Stimulated activated CD8-positive, alpha-beta memory T cell treated with anti-CD3 and anti-CD28 coated beads, Interleukin-15, amount 100 ng/mL, for 1 hour (primary cell): ENCODE data around the gene CASP3.

Experiments used
- DNase-seq: peaks from one replicate; pipeline ENCODE4 v3.0.0-alpha.2; 2020; ENCODE audit warnings: low read depth

Gene CASP3

DNA sequence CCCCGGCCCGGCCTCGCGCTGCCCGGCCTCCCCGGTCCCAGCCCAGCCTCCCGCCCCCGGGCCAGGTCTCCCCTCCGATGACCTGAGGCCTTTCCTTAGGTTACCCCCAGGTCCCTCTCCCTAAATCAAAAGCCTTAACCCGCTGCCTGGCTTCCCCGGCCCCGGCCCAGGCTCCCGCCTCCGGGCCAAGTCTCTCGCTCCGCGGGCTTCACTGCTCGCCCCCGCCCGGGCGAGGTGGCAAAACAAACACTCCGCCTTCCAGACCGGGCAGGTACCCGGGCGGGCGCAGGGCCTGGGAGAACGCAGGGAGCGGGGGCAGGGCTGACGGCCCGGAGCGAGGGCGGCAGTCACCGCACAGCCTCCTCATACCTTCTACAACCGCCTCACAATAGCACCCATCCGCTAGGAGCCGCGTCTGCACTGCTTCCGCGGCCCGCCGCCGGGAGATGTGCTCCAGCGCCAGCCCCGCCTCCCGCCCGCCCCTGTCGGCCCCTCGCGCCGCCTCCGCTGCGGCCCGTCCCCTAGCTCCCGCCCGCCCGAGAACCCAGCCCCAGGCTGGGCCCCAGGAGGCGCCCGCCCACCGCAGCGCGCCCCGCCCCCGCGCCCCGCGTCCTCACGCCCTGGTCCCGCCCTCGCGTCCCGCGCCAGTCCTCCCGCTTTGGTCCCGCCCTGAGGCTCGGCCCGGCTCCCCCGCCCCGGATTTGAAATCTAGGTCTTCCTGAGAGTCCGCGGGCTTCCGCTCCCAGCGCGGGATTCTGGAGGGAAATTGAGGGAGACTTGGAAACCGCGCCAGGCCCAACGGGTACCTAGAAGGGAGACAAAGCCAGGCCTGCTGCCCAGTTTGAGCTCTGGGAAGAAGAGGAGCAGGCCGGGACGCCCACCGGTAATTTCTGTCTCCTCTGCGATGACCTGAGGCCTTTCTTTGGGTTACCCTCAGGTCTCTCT, at the start of gene CASP3, which contains the start of gene PRIMPOL:
CASP3 (minus strand) TSS at position 422 of the 945 bp plus-strand sequence. CDS start 10,994 bp downstream, outside the sequence.
PRIMPOL (plus strand) TSS at position 713 of the 945 bp plus-strand sequence. CDS start 7,403 bp downstream, outside the sequence.
- peak; percentile 88 for DNase-seq

DNA sequence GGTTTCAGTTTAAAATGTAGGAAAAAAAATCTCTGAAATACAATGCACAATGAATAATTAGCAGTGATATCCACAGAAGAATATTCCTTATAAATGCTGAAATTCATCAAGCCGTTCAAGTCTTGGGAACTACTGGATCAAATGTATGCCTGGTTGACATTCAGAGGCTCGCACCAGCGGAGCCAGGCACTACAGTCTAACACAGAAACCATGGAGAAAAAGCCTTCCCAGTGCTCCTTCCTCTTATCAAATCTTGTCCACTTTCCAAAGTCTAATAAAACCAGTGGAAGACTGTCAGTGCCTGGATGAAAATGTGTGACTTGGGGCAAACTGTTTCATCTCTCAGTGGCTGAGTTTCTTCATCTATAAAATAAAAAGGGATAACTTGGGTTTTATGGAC, 48.7 kb upstream of the CASP3 start:
- no peak for DNase-seq

DNA sequence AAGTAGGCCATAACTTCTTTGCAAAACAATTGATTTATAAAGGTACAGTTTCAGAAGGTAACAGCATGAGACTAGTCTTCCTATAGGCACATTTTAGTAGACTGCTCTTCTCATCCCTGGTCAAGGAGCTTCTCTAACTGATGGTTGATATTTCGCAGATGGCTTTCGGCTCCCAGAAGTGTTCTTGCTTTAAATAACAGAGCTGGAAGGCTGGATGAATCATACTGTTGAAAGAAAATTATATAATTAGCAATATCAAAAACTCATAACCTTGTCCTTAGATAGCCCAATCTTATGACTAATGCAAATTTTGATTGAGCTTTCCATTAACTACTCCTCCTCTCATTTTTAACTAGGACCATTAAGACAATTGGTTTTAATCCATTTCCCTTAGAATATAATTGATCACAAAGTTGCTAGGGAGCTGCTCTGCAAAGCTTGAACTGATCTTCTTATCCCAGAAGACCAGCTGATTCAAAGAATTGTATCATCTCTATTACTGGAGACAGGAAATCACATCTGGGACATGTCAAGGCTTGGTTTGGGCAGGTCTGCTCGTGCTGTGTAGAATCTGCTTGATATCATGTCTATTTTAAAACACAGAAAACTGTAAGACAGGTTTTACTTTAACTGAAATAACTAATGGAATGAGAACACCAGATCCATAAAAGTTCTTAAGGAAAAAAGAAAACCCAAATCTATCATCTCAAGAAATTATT, 46.1 kb upstream of the CASP3 start:
- DNase-seq, result no peak

DNA sequence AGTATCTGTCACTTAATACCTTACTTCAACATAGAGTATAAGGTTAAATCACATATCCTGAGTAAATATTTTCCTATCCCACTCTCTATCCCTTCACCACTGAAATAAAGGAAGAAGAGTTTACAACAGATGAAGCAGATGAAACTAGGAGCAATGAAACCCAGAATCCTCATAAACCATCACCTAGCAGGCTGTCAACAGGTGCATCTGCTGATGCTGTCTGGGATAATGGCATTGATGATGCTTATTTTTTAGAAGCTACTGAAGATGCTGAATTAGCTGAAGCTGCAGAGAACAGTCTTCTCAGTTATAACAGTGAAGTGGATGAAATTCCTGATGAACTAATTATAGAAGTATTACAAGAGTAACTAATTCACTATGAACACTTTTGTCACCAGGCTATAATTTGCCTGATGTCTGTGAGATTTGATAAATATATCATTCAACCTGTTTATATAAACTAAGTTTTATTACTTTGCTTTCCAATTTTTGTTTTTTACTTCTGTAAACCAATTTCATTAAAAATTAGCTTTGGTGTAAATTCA, 45.2 kb upstream of the CASP3 start:
- DNase-seq, result no peak

DNA sequence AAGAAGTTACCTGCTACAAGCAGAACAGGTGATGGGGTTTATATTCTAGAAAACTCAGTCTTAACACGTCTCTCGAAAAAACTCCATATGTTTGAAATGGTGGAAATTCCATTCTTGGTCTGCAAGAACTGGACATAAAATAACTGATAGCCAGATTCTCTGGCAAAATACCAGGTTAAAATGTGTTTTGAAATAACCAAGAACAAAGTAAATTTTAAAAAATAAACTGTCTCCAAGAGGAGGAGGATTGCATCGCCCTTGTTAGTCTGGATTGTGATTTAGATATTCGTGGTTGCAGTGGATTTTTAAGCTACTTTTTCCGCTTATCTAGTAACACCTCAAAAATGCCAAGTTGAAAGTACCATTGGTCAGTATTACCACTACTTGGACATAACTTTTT, 43.8 kb upstream of the CASP3 start:
- no peak for DNase-seq

DNA sequence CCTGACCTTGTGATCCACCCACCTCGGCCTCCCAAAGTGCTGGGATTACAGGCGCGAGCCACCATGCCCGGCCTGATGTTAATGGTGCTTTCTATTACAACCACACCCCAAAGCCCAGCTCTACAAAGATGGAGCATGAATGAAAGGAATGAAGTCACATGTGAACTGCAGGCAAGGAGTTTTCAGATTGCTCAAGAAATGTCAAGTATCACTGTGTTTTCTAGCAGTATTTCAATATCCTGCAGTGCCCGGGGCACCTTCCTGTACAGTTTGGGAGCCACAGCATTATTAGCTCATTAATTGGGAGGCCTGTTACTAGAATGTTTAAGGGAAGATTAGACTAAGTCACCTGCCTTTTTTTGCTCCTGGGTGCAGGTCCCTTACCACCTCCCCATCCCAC, 40.4 kb upstream of the CASP3 start:
- no peak for DNase-seq

DNA sequence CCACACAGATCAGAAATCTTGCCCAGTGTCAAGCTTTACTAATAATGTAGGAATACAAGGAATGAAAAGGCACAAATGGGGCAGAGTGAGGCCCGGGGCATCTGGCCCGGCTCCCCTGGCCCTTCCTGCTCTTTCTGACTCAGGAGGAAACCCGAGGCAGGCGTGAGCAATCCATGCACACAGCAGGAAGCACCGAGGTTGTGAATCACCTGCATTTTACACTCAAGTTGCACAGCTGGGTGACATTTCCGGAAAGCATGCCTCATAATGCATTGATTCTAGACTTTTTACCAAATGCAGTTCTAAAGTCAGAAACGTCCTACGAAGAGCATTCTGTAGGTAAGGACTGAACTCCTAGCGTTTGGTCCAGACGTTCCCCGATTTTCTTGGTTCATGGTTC, 39.2 kb upstream of the CASP3 start:
- no peak for DNase-seq

DNA sequence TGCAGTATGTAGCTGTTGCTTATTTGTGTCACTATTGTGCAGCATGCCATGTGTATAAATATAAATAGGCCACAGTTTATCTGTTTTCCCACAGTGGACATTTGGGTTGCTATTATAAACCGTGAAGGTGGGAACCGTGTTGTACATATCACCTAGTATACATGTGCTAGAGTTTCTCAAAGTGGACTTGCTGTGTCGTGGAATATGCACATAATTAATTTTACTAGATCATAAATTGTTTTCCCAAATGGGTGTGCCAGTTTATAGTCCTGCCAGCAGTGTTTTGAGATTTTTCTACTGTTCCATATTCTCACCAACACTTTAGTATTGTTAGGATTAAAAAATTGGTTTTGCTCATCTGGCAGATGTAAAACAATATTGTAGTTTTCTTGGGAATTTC, 38.8 kb upstream of the CASP3 start:
- no peak for DNase-seq

DNA sequence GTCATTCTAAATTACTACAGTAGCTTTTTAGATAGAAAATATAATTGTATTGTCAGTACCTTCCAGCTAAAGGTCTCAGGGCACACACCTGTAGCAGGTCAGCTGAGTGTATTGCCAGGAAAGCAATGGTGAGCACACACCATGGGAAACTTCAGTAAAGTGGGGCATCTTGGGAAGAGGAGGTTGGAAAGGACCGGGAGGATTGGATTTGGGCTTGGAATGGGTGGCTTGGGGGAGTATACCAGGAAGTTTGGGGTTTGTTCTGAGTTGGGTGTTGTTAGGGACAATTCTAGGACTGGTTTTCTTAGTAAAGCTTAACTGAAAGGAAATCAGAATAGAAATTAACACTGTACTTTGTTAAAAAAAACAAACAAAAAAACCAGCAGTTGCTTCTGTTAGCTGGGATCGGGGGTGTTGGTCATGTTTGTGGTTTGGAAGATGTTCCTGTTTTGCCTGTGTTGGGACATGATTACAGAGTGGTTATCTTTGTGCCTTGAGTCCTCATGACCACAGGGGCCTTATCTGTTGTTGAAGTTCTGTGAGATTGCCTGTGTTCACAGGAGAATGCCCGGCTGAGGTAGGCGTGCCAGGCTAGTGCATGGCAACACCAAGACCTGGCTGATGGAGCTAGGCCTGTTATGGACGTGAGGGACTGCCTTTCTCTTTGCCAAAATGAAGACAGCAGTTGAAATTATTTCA, 35.4 kb upstream of the CASP3 start:
- no peak for DNase-seq

DNA sequence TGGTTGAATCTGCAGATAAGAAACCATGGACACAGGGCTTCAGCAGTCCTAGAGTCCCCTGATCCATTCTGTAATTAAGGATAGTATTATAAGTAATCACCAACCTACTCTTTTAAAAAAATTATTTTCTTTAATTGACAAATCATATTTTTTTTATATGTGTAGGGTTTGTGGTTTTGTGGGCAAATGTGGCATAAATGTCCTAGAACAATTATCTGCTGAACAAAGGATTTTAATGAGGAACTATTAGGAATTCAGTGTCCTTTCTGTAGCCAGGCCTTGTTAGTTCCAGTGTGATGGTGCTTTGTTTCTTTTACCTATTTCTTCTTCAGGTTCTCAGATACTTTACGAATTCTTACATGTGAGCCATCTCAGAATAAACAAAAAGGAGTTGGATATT, 32.7 kb upstream of the CASP3 start:
- no peak for DNase-seq

DNA sequence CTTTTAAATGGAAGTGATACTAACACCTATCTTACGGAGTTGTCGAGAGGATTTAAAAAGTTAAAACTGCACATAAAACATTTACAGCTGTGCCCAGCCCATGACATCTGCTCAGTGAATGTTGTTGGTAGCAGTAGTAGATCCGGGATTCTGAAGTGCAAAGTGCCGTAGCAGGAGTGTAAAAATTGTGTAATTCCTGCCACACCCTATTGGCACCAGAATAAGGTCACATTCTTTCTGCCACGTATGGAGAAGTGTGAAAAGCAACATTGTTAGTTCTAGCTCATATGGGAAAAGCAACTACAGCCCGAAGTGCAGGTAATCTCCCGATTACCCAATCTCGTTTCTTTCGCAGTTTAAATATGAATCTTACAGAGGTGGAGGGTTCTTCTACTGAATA, 31.5 kb upstream of the CASP3 start:
- no peak for DNase-seq

DNA sequence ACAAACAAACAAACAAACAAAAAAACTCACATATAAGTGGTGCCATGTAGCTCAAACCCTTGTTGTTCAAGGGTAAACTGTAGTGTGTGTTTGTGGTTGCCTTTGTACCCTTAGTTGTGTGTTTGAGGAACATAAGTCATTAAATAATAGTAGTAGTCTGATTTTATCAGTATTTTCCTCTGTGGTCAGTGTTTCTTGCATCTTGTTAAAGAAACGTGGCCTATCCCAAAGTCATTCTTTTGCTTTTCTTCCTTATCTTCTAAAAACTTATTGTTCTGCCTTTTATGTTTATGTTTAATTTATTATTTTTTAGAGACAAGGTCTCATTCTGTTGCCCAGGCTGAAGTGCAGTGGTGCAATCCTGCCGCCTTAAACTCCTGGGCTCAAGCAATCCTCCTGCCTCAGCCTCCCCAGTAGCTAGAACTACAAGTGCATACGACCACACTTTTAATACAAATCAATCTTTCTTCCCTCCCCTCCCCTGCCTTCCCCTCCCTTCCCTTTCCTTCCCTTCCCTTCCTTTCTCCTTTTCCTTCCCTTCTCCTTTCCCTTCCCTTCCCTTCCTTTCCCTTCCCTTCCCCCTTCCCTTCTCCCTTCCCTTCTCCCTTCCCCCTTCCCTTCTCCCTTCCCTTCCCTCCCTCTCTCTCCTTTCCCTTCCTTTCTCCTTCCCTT, 26.7 kb upstream of the CASP3 start:
- no peak for DNase-seq

DNA sequence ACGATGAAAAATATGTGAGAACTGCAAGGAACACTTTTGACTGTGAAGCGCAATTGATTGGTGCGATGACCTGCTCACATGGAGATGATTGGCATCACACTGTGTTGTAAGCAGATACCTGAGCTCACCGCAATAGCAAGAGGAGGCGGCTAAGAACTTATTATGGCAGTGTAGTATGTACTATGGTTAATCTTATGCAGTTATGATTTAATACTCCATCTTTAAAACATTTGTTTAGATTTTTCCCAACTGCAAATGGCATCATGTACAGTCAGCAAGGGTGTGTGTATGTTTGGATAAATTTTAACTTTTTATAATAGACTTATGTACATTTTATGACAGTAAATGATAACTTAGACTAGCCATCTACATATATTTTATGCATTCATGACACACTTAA, 25.8 kb upstream of the CASP3 start:
- DNase-seq, result no peak

DNA sequence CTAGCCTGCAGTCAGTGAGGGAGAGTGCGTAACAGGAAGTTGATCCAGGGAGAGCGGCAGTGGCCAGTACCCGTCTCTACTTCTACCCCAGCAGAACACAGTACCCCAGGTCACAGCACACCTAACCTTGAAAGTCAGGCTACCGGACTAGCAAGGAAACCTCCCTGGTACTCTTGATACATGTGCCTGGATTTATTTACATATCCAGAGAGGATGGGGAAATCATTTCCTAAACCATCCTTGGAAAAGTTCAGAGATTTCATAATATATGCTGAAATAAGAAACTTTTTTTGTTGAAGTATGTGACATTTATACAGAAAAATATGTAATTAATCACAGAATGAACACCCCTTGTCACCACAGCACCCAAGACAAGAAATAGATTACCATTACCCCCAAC, 24.8 kb upstream of the CASP3 start:
- no peak for DNase-seq

DNA sequence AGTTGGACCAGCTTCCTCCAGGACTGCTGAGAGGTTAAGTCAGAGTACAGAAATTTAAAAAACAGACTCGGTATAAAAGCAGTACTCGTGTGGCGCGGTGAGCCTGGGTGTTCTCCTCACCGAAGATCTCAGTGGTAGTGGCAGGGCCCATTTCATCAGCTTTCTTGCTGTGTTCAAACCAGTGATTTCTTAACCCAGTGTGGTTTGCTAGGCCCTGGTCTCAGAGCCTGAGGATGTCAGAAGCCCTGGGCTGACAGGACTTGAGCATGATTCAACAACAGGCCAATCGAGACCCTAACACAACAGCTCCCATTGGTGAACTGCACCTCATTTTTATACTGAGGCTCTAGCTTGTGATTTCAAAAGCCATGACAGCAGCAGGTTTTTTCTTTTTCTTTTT, 23.5 kb upstream of the CASP3 start:
- no peak for DNase-seq

DNA sequence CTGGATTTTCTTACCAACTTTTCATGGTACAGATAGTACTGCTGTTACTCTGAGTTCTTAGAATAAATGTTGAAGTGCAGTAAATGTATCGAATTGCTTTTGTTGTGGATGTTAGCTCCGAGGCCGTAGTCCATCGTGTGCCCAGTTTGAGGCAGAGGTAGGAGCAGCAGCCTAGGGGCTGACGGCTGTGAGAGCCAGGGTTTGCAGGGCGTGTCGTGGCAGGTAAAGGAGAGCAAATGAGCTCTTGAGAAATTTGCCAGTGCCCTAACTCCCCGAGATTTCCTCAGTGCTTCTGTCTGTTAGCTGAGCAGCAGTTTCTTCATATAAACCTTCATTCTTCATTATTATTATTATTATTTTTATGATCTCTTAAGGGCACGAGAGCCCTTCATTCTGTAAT, 21.9 kb upstream of the CASP3 start:
- DNase-seq, result no peak

DNA sequence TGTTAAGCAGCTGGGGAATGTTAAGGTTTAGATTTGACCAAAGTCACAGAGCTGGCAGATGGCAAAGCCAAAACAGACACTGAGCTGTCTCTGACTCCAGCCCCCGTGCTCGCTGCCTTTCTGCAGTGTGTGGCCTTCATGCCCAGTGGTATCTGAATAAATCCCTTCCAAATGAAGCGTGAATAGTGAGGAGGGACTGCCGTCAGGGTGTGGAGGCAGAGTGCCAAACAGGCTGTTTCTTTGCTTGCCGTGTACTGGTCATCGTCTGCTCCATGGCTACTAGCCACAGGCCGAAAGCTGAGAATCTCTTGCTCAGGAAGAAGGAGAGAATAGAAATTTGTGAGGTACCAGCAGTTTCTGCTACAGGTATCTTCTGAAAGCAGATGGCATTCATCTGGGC, 20.0 kb upstream of the CASP3 start:
- no peak for DNase-seq

DNA sequence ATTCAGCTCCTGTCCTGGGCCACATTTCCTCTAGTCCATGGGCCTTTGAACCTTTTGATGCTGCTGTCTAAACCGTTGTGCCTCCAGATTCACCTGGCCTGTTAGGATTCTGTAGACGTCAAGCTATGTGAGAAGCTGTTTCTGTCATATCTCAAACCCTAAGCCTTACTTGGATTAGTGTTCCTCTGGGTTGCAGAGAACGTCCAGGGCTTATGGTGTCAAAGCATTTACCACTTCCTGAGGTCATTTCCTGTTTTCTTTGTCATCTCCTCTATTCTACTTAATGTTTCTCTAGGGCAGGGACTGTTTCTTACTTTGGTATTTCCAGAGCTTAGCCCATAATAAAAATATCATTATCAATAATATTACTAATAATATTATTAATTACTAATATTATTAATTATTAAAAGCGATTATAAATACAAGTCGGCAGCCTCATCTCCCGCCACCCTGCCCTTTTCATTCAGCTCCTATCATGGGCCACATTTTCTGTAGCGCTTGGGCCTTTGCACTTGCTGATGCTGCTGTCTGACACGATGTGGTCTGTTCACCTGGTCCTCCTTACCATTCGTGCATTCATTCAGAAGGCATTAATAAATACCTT, 19.4 kb upstream of the CASP3 start:
- DNase-seq, result no peak

DNA sequence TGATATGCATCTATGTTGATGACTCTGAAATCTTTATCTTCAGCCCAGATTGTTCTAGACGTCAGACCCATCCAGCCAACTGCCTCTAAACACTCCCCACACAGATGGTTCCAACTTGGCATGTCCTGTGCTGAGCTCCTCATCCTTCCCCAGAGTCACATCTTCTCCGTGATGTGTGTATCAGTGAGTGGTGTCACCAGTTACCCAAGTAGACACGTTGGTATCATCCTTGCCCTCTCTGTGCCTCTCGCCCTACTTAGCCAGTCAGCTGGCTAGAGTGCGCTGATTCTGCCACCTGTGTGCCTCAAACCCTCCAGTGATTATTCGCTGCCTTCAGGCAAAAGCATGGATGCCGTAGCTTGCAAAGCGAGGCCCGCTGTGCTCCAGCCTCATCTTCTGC, 18.8 kb upstream of the CASP3 start:
- no peak for DNase-seq

DNA sequence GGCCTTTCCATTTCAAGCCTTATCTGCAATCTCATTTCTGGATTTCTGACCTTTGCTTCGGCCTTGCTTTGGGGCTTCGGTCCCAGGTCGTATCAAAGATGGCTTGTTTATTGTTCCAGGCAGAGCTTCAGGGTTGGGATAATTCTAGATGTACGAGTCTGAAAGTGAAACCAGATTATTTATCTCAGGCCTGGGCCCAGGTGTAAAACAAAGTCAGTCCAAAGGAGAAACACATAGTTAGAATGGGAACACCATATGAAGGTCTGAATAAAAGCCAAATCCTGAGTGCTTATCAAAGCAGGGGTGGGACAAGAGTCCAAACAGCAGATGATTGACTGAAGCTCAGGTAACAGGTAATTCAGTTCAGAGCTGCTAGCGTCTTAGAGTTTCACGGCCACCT, 17.4 kb upstream of the CASP3 start:
- no peak for DNase-seq

DNA sequence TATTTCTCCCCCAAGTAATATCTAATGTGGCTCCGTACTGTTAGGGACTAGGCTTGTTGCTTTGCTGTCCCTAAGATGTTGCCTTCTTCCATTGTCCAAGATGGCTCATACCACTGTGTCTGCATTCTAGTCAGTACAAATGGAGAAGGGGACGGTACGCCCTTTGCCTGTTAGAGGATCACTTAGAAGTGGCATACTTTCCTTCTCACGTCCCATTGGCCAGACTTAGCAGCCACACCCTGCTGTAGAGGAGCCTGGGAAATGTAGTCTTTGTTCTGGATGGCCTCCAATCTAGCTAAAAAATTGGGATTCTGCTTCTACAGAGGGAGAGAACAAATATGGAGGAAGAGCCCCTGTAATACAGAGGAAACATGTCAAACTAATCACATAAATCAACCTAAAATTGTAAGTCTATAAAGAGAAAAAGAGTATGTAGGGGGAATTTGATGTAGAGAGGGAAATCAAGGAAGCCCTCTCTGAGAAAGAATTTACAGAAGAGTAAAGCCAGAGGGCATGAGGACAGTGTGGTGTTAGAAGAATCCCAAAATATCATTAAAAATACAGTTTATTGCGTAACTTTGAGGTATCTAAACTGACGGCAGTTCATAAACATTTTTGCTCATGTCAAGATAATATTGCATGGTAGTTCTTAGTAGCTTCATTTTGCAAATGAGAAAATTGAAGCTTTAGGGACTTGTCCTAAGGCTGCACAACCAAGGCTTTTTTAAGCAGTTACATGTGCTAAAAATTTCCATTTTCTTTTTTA, 15.4 kb upstream of the CASP3 start:
- DNase-seq, result no peak
